ENCODE results near the gene GCNT1.

Gene GCNT1

GRCh38 chr9:76443887-76444286 lies 15.1 kb upstream of the GCNT1 start:
- no peak overlapping the region for H3K9ac ChIP-seq (ENCODE audit: low read depth in 1 of 2, low read length in 2 of 2)
- H3K9me3 ChIP-seq (ENCODE audit: control insufficient read depth in 2 of 2, low read length in 2 of 2), result no peaks in the 10 kb centered on the region
- no peak overlapping the region for H3K4me3 ChIP-seq (ENCODE audit: low read length in 2 of 2)
- H3K27me3 ChIP-seq (ENCODE audit: control insufficient read depth in 2 of 2, insufficient read depth in 2 of 2, low read length in 2 of 2), result no peaks in the 10 kb centered on the region
- no peaks in the 10 kb centered on the region for H3K4me1 ChIP-seq (ENCODE audit: control insufficient read depth in 2 of 2, insufficient read depth in 2 of 2, low read length in 2 of 2)
- H3K27ac ChIP-seq (ENCODE audit: low read depth in 2 of 2, low read length in 2 of 2), result no peak overlapping the region
- no peaks in the 10 kb centered on the region for H3K36me3 ChIP-seq (ENCODE audit: control insufficient read depth in 2 of 2, insufficient read depth in 2 of 2, low read length in 2 of 2)

DNA sequence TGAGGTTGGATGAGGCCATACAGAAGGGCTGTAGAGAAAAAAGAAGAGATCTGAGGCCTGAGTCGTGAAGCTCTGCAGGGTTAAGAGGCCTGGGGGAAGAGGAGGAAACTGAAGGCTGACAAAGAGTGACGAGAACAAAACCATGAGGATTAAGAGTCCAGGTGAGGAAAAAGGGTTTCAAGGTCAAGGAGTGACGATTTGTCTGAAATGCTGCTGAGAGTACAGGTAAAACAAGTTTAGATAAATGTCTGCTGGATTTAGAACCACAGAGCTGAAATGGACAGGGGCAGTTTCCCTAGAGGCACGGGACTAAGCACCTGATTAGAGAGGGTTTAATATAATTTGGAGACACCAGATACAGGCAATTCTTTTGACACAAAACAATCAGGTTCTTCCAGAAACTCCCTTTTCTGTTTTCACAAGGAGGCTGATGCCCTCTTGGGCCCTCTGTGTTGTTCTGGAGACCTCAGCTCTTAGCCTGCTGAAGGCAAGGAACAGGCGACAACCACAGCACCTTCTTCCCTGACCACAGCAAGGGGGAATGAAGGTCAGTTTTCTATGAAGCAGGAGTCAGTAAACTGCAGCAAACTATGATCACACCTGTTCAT lies 14.6 kb upstream of the GCNT1 start:
- H3K4me1 ChIP-seq (ENCODE audit: control insufficient read depth in 2 of 2, insufficient read depth in 2 of 2, low read length in 2 of 2), result no peaks in the 10 kb centered on the region
- no peak overlapping the region for H3K27ac ChIP-seq (ENCODE audit: low read depth in 2 of 2, low read length in 2 of 2)
- no peaks in the 10 kb centered on the region for H3K27me3 ChIP-seq (ENCODE audit: control insufficient read depth in 2 of 2, insufficient read depth in 2 of 2, low read length in 2 of 2)
- H3K9ac ChIP-seq (ENCODE audit: low read depth in 1 of 2, low read length in 2 of 2), result no peak overlapping the region
- no peaks in the 10 kb centered on the region for H3K36me3 ChIP-seq (ENCODE audit: control insufficient read depth in 2 of 2, insufficient read depth in 2 of 2, low read length in 2 of 2)
- no peaks in the 10 kb centered on the region for H3K9me3 ChIP-seq (ENCODE audit: control insufficient read depth in 2 of 2, low read length in 2 of 2)
- no peak overlapping the region for H3K4me3 ChIP-seq (ENCODE audit: low read length in 2 of 2)

GRCh38 chr9:76445976-76446375 lies 13.0 kb upstream of the GCNT1 start:
- Histone ChIP-seq H3K9me3 (ENCODE audit: control insufficient read depth in 2 of 2, low read length in 2 of 2) (no peaks in the 10 kb centered on the region), H3K4me1 (ENCODE audit: control insufficient read depth in 2 of 2, insufficient read depth in 2 of 2, low read length in 2 of 2) (no peaks in the 10 kb centered on the region), H3K36me3 (ENCODE audit: control insufficient read depth in 2 of 2, insufficient read depth in 2 of 2, low read length in 2 of 2) (no peaks in the 10 kb centered on the region), H3K4me3 (ENCODE audit: low read length in 2 of 2) (no peak overlapping the region), H3K9ac (ENCODE audit: low read depth in 1 of 2, low read length in 2 of 2) (no peak overlapping the region), H3K27me3 (ENCODE audit: control insufficient read depth in 2 of 2, insufficient read depth in 2 of 2, low read length in 2 of 2) (no peaks in the 10 kb centered on the region), H3K27ac (ENCODE audit: low read depth in 2 of 2, low read length in 2 of 2) (no peak overlapping the region)

- H3K4me1 ChIP-seq (ENCODE audit: control insufficient read depth in 2 of 2, insufficient read depth in 2 of 2, low read length in 2 of 2), result no peaks in the 10 kb centered on the region
- H3K27me3 ChIP-seq (ENCODE audit: control insufficient read depth in 2 of 2, insufficient read depth in 2 of 2, low read length in 2 of 2), result no peaks in the 10 kb centered on the region
- H3K9ac ChIP-seq (ENCODE audit: low read depth in 1 of 2, low read length in 2 of 2), result no peak overlapping the region
- no peaks in the 10 kb centered on the region for H3K36me3 ChIP-seq (ENCODE audit: control insufficient read depth in 2 of 2, insufficient read depth in 2 of 2, low read length in 2 of 2)
- no peaks in the 10 kb centered on the region for H3K9me3 ChIP-seq (ENCODE audit: control insufficient read depth in 2 of 2, low read length in 2 of 2)
- H3K27ac ChIP-seq (ENCODE audit: low read depth in 2 of 2, low read length in 2 of 2), result no peak overlapping the region
- H3K4me3 ChIP-seq (ENCODE audit: low read length in 2 of 2), result no peak overlapping the region
Observed at GRCh38 chr9:76448501-76448900, 10.5 kb upstream of the GCNT1 start.

DNA sequence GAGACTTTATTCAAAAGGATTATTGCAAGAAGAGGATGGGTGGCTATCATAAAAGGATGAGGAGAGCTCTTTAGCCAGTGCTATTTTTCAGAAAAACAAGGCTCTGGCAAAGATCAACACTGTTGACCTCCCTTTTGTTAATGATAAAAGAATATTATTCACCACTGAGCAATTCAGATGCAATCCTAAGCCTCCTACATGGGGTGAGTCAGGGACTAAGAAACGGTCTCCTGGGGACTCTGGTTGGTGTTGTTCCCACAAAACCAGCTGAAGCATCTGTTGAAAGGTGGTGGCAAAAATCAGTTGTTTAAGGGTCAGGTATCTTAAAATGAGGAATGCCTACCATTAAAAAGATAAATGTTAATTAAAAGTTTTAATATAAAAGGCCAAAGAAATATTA lies 7.7 kb upstream of the GCNT1 start:
- Histone ChIP-seq H3K4me1 (ENCODE audit: control insufficient read depth in 2 of 2, insufficient read depth in 2 of 2, low read length in 2 of 2) (peaks cover 4 to 6% of the 10 kb centered on the region in 2 donors), H3K9me3 (ENCODE audit: control insufficient read depth in 2 of 2, low read length in 2 of 2) (no peaks in the 10 kb centered on the region), H3K4me3 (ENCODE audit: low read length in 2 of 2) (no peak overlapping the region), H3K27ac (ENCODE audit: low read depth in 2 of 2, low read length in 2 of 2) (no peak overlapping the region), H3K9ac (ENCODE audit: low read depth in 1 of 2, low read length in 2 of 2) (no peak overlapping the region), H3K36me3 (ENCODE audit: control insufficient read depth in 2 of 2, insufficient read depth in 2 of 2, low read length in 2 of 2) (no peaks in the 10 kb centered on the region), H3K27me3 (ENCODE audit: control insufficient read depth in 2 of 2, insufficient read depth in 2 of 2, low read length in 2 of 2) (no peaks in the 10 kb centered on the region)

- H3K27me3 ChIP-seq (ENCODE audit: control insufficient read depth in 2 of 2, insufficient read depth in 2 of 2, low read length in 2 of 2), result no peaks in the 10 kb centered on the region
- no peak overlapping the region for H3K27ac ChIP-seq (ENCODE audit: low read depth in 2 of 2, low read length in 2 of 2)
Observed at GRCh38 chr9:76452839-76453238, 6.1 kb upstream of the GCNT1 start.

DNA sequence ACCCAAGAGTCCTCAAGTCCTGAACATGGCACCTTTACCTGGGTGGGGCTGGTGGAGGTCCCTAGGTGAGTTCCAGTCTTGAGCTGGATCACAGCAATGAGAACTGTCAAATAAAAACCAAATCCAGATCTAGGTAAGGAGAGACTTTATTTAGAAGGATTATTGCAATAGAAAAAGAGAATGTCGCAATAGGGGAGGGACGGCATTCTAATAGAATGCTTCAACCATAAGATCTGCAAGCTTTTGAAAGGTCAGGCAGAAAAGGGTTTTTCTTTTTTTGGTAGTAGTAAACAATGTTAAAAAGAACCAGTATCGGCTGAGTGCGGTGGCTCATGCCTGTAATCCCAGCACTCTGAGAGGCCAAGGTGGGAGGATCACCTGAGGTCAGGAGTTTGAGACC lies 5.2 kb upstream of the GCNT1 start:
- no peak overlapping the region for H3K4me3 ChIP-seq (ENCODE audit: low read length in 2 of 2)
- no peak overlapping the region for H3K9ac ChIP-seq (ENCODE audit: low read depth in 1 of 2, low read length in 2 of 2)
- no peaks in the 10 kb centered on the region for H3K36me3 ChIP-seq (ENCODE audit: control insufficient read depth in 2 of 2, insufficient read depth in 2 of 2, low read length in 2 of 2)
- H3K4me1 ChIP-seq (ENCODE audit: control insufficient read depth in 2 of 2, insufficient read depth in 2 of 2, low read length in 2 of 2), result peaks cover 11 to 13% of the 10 kb centered on the region in 2 donors
- no peaks in the 10 kb centered on the region for H3K9me3 ChIP-seq (ENCODE audit: control insufficient read depth in 2 of 2, low read length in 2 of 2)
- no peak overlapping the region for H3K27ac ChIP-seq (ENCODE audit: low read depth in 2 of 2, low read length in 2 of 2)
- no peaks in the 10 kb centered on the region for H3K27me3 ChIP-seq (ENCODE audit: control insufficient read depth in 2 of 2, insufficient read depth in 2 of 2, low read length in 2 of 2)

More at GRCh38 chr9:76452839-76453238, 6.1 kb upstream of the GCNT1 start:
- Histone ChIP-seq H3K9me3 (ENCODE audit: control insufficient read depth in 2 of 2, low read length in 2 of 2) (no peaks in the 10 kb centered on the region), H3K4me3 (ENCODE audit: low read length in 2 of 2) (no peak overlapping the region), H3K4me1 (ENCODE audit: control insufficient read depth in 2 of 2, insufficient read depth in 2 of 2, low read length in 2 of 2) (peaks cover 11 to 13% of the 10 kb centered on the region in 2 donors), H3K36me3 (ENCODE audit: control insufficient read depth in 2 of 2, insufficient read depth in 2 of 2, low read length in 2 of 2) (no peaks in the 10 kb centered on the region), H3K9ac (ENCODE audit: low read depth in 1 of 2, low read length in 2 of 2) (no peak overlapping the region)

GRCh38 chr9:76454311-76454710 lies 4.7 kb upstream of the GCNT1 start:
- H3K4me3 ChIP-seq (ENCODE audit: low read length in 2 of 2), result no peak overlapping the region
- no peaks in the 10 kb centered on the region for H3K9me3 ChIP-seq (ENCODE audit: control insufficient read depth in 2 of 2, low read length in 2 of 2)
- no peaks in the 10 kb centered on the region for H3K36me3 ChIP-seq (ENCODE audit: control insufficient read depth in 2 of 2, insufficient read depth in 2 of 2, low read length in 2 of 2)
- H3K9ac ChIP-seq (ENCODE audit: low read depth in 1 of 2, low read length in 2 of 2), result no peak overlapping the region
- no peak overlapping the region for H3K27ac ChIP-seq (ENCODE audit: low read depth in 2 of 2, low read length in 2 of 2)
- H3K4me1 ChIP-seq (ENCODE audit: control insufficient read depth in 2 of 2, insufficient read depth in 2 of 2, low read length in 2 of 2), result peaks cover 11 to 13% of the 10 kb centered on the region in 2 donors
- no peaks in the 10 kb centered on the region for H3K27me3 ChIP-seq (ENCODE audit: control insufficient read depth in 2 of 2, insufficient read depth in 2 of 2, low read length in 2 of 2)

DNA sequence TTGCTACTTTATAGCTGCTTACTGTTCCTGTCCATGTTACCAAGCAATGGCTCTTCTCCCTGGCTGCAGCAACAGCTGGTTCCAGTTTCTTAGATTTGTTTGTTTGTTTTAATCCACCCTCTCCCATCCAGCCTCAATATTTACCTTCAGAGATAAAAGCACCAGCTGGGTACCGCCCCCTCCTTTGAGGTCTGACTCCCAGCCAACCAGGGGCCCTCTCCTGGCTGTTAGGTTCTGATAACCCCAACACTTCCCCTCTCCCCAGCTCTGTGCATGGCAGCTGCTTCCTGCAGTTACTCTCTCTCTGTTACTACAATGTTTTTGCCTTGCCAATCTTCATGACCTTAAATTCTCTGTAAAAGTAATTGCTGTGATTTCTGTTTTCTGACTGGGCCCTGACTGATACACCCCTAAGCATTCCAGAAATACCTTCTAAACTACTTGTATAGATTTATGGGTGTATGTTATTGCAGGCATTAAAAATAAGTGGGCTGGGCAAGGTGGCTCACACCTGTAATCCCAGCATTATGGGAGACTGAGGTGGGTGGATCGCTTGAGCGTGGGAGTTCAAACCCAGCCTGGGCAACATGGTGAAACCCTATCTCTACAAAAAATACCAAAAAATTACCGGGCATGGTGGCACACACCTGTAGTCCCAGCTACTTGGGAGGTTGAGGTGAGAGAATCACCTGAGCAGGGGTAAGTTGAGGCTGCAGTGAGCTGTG lies 2.6 kb upstream of the GCNT1 start:
- H3K4me3 ChIP-seq (ENCODE audit: low read length in 2 of 2), result peak overlapping the region in 1 of 2 donors; percentile 26
- H3K9me3 ChIP-seq (ENCODE audit: control insufficient read depth in 2 of 2, low read length in 2 of 2), result no peaks in the 10 kb centered on the region
- H3K27ac ChIP-seq (ENCODE audit: low read depth in 2 of 2, low read length in 2 of 2), result peak overlapping the region; percentile 15 to 38
- H3K9ac ChIP-seq (ENCODE audit: low read depth in 1 of 2, low read length in 2 of 2), result no peak overlapping the region
- no peaks in the 10 kb centered on the region for H3K27me3 ChIP-seq (ENCODE audit: control insufficient read depth in 2 of 2, insufficient read depth in 2 of 2, low read length in 2 of 2)
- H3K36me3 ChIP-seq (ENCODE audit: control insufficient read depth in 2 of 2, insufficient read depth in 2 of 2, low read length in 2 of 2), result no peaks in the 10 kb centered on the region
- peaks cover 18 to 20% of the 10 kb centered on the region in 2 donors for H3K4me1 ChIP-seq (ENCODE audit: control insufficient read depth in 2 of 2, insufficient read depth in 2 of 2, low read length in 2 of 2)

GRCh38 chr9:76459694-76460635 lies 983 bp downstream of the GCNT1 start:
- Histone ChIP-seq H3K9me3 (ENCODE audit: control insufficient read depth in 2 of 2, low read length in 2 of 2) (no peaks in the 10 kb centered on the region), H3K27ac (ENCODE audit: low read depth in 2 of 2, low read length in 2 of 2) (peak overlapping the region; percentile 76 to 87), H3K36me3 (ENCODE audit: control insufficient read depth in 2 of 2, insufficient read depth in 2 of 2, low read length in 2 of 2) (peaks cover 0 to 2% of the 10 kb centered on the region in 2 donors), H3K4me1 (ENCODE audit: control insufficient read depth in 2 of 2, insufficient read depth in 2 of 2, low read length in 2 of 2) (peaks cover 18 to 24% of the 10 kb centered on the region in 2 donors), H3K4me3 (ENCODE audit: low read length in 2 of 2) (peak overlapping the region; percentile 68 to 94), H3K9ac (ENCODE audit: low read depth in 1 of 2, low read length in 2 of 2) (peak overlapping the region; percentile 76 to 89), H3K27me3 (ENCODE audit: control insufficient read depth in 2 of 2, insufficient read depth in 2 of 2, low read length in 2 of 2) (no peaks in the 10 kb centered on the region)

Measured in mucosa of rectum (tissue), 2 donors.